GM20000 (cell line): ENCODE results near the gene C9orf72.

Source experiments
- DNase-seq: peaks from one replicate; pipeline ENCODE4 v3.0.0; 2012; ENCODE audit warnings: low spot score
- CTCF ChIP-seq: IDR thresholded peaks from 2 replicates; pipeline ENCODE4 v1.5.1; 2012; ENCODE audit warnings: mild to moderate bottlenecking, control low read depth; ENCODE audit errors: extremely low read depth, missing control alignments

C9orf72 gene

DNA sequence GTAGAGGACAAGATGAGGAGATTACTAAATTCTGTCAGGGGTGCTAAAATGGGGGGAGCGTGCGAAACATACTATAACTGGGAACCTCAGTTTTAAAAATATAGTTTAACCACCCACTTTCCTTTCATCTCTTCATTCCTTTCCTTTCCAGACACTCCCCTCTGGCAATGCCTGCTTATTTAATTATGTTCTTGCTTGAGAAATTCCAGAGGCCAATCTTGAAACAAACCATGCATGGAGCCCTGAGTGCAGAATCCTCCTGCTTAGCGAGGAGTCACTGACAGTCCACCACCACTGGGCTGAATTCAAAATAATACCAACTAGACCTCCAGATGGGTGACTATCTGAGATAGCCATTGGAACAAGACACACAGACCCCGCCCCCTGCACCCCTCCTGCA, 29.7 kb upstream of the C9orf72 start:
- TF ChIP-seq CTCF: no peak

GRCh38 chr9:27602142-27602861, 29.0 kb upstream of the C9orf72 start:
- TF ChIP-seq CTCF: no peak
- no peak for DNase-seq

More for the DNA sequence above, 29.7 kb upstream of the C9orf72 start:
- DNase-seq: no peak

GRCh38 chr9:27601396-27601795, 28.1 kb upstream of the C9orf72 start:
- DNase-seq: no peak
- TF ChIP-seq CTCF: no peak

DNA sequence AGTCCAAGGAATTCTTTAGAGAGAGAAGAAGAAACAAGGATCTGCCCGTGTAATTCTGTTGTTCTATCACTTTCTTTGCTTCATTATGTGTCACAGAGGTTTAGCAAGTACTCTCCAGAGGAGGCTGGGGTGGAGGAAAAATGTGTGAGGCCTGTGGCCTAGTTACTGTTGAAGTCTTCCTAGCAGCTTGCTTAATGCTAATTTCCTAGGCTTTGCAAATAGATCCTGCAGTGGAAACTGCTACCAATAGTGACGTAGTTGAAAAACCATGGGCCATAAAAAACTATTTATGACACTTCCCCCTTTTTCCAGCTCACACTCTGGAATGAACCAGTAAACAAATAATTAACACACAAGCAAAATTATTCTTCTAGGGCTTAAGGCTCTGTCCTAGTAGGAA, 27.0 kb upstream of the C9orf72 start:
- no peak for TF ChIP-seq CTCF
- DNase-seq: no peak

GRCh38 chr9:27599870-27600238, 26.6 kb upstream of the C9orf72 start:
- no peak for TF ChIP-seq CTCF
- DNase-seq: no peak

GRCh38 chr9:27599102-27599869, 26.0 kb upstream of the C9orf72 start:
- no peak for DNase-seq
- no peak for TF ChIP-seq CTCF

DNA sequence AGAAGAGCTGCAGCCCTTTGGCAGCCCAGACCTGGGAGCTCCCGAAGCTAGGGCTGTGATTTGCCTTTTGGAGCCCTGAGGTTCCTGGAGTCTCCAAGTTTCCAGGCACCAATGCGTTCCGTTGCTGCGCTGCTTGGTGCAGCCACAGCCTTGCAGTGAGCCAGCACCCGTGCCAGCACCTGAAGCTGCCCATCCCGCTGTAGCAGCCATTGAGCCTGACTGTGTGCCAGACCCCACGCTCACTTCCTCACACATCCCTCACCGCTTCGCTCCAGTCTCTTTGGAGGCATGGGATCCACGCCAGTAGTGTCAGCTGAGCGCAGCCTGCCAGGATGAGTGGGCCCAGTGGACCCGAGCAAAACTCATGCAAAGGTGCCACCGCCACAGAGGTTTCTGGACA, 22.5 kb upstream of the C9orf72 start:
- TF ChIP-seq CTCF: no peak
- no peak for DNase-seq
